CD4-positive, alpha-beta T cell treated with Interferon gamma for 1 hour (primary cell): ENCODE results near the gene ARL8A.
"Not testable (repeated sequence)": the region's sequence is repeated elsewhere in the genome, so short reads cannot be mapped to it uniquely, and the experiment has no call there.

Source experiments
- DNase-seq: peaks from one replicate; pipeline ENCODE4 v3.0.0-alpha.2; 2020

ARL8A gene

DNA sequence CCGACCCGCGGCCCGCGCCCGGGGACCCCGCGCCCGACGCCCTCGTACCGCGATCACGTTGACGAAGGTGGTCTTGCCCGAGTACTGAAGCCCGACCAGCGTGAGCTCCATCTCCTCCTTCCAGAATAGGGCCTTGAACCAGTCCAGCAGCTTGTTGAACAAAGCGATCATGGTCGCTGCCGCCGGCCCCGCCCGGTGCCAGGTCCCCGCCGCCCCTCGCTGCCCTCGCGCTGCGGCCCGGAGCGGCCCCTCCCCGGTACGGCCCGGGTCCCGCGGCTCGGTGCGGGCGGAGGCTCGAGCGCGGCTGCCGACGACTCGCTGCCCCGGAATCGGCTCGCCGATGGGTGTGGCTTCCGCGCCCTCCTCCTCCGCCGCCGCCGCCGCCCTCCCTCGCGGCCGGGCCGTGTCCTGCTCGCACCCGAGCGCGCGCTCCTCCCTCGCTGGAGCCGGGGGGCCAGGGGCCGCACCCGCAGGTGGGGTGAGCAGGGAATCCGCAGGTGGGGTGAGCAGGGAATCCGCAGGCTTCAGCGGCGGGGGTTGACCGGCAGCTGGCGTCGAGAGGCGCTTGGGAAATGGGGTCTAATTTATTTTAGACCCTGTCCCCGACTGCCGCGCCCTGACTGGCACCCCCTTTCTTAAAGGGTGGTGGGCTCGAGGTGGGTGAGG lies at the start of gene ARL8A:
Gene ARL8A (minus strand): TSS at position 336 of the 666 bp plus-strand sequence. CDS start 165 bp downstream, at position 171.
- DNase-seq: peak; percentile 67

DNA sequence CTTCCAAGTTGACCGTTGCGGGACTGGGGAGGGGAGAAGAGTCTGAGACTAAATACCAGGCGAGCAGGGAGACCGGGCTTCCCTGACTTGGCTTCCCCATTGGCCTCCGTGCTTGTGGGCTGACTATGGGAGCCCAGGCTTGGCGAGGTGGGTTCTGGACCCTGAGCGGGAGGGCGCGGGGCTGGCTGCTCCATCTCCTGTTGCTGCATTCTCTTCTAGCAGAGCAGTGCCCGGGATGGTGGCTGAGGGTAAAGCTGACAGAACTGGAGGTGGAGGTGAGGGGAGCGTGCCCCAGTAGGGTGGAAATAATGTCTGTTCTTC lies 49.8 kb upstream of the ARL8A start:
- no peak for DNase-seq

GRCh38 chr1:202193614-202194327 lies 49.2 kb upstream of the ARL8A start, which contains the start of gene LGR6:
TSS of gene LGR6 (plus strand) at chr1:202193799. CDS start at chr1:202193990, 191 bp downstream.
- DNase-seq: no peak

DNA sequence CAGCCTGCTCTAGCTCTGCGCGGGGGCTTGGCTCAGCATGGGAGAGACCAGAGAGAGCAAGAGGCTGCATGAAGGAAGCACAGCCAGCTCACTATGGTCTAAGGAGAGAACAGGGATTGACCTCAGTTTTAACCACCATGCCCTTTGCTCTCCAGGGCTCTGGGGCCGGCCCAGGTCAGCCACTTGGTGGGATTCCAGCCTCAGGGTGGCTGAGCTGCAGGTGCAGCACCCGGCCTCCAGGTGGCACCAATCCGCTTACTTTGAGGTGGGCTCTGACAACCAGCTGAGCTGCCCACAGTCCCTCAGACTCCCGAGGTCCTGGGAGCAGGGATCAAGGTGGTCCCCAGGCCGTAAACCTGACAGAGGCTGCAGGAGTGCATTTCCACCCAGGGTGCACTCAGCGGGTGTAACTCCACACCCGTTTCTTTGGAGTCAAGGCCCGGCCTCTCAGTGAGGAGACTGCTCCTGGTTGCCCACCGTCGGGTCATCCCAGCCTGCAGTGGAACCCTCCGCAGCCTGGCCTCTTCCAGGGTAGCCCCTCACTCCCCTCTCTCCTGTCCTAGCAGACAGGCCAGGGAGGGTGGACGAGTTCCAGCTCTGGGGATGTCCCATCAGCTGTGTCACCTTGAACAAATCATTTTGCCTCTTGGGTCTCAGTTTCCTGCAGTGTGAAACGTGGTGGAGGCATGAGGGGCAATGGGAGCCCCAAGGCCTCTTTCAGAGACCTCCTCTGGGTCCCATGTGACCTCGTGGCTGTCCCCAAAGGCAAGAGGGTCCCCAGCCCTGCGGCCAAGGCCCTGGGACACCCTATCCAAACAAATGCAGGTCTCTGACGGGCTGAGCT lies 48.5 kb upstream of the ARL8A start:
- peak; percentile 49 for DNase-seq

DNA sequence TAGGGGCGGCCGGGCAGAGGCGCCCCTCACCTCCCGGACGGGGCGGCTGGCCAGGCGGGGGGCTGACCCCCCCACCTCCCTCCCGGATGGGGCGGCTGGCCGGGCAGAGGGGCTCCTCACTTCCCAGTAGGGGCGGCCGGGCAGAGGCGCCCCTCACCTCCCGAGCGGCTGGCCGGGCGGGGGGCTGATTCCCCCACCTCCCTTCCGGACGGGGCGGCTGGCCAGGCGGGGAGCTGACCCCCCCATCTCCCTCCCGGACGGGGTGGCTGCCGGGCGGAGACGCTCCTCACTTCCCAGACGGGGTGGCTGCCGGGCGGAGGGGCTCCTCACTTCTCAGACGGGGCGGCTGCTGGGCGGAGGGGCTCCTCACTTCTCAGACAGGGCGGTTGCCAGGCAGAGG lies 46.9 kb upstream of the ARL8A start:
- DNase-seq: not testable (repeated sequence)

- no peak for DNase-seq
These were observed 45.6 kb upstream of the ARL8A start for GRCh38 chr1:202189918-202190715.

DNA sequence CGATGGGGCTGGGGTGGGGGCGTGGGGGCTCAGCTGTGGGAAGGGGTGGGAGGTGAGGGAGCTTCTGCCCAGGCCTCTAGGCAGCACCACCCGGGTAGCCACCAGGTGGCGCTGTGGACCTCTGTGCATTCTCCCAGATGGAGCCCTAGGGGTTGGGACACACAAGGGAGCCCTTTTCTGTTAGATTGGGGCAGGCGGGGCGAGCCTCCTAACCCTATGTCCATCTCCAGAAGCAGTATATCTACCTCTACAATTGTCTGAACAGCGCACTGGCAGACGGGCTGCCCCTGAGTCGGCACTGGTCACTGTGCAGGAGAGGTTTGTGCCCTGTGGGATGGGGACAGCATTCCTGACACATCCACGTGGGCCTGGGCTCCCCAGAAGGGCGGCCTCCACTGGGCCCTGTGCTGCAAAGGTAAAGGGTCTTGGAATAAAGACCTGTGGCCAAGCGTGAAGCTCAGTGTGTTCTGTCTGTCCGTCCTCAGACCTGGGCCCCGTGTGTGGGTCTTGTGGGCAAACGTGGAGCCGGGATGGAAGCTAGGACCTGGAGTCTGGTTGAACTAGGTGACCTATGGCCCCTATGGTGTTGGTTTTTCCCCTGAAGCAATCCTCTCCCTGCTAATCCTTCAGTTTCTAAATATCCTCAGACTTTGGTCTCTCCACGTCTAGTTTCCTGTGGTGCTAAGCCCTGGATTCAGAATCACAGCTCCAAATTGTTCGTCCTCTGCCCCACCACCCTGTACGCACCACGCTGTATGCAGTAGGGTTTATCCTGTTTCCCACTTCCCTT lies 44.7 kb upstream of the ARL8A start:
- peak; percentile 63 for DNase-seq

GRCh38 chr1:202187697-202188407 lies 43.3 kb upstream of the ARL8A start:
- no peak for DNase-seq

DNA sequence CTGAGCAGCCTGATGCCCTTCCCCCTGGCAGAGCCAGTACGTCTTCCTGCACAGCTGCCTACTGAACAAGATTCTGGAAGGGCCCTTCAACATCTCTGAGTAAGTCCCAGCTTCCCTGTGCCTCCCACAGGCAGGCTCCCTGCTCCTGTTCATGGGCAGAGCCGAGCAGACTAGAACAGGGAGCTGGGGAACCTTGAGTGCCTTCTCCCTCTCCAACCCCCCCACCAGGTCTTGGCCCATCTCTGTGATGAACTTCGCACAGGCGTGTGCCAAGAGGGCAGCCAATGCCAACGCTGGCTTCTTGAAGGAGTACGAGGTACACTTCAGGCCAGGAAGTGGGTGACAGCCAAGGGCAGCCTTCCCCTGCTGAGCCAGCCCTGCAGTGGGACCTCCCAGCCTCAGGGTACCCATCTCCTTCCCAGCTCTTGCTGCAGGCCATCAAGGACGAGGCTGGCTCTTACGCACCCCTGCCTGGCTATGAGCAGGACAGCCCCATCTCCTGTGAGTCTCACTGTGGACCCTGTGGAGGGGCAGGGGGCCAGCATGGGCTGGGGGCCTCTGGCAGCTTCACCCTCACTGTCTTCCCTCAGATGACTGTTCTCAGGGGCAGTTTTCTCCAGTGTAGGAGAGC lies 42.6 kb upstream of the ARL8A start:
- no peak for DNase-seq

DNA sequence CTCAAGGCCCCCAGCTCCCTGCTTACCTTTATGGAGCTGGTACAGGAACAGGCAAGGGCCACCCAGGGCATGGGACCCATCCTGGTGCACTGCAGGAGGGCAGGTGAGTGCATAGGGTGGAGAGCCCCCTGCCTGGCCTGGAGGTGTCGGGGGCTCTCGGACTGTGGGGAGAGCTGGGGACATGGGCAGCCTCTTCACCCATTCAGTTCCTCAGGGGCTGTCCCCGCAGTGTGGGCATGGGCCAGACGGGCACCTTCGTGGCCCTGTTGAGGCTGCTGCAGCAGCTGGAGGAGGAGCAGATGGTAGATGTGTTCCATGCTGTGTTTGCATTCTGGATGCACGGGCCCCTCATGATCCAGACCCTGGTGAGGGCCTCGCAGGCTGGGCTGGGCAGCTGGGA lies 41.8 kb upstream of the ARL8A start:
- DNase-seq: no peak

GRCh38 chr1:202184750-202185460 lies 40.4 kb upstream of the ARL8A start:
- peak; percentile 62 for DNase-seq

- DNase-seq: no peak
These were observed 37.7 kb upstream of the ARL8A start for GRCh38 chr1:202182040-202182877.

DNA sequence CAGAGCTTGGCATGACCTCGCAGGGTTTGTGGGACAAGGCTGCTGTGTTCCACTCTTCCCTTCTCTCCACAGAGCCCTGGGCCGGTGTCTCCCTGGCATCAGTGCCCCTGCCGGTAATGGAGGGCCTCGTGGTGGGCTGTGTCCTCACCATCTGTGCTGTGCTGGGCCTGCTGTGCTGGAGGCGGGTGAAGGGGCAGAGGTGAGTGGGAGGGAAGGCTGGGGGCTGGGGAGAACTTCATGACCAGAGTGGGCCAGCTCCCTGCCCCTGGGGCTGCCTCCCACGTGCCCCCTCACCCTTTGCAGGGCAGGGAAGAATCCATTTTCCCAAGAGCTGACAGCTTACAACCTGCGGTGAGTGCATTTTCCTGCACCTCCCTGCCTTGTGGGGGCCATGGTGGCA lies 37.0 kb upstream of the ARL8A start:
- no peak for DNase-seq

DNA sequence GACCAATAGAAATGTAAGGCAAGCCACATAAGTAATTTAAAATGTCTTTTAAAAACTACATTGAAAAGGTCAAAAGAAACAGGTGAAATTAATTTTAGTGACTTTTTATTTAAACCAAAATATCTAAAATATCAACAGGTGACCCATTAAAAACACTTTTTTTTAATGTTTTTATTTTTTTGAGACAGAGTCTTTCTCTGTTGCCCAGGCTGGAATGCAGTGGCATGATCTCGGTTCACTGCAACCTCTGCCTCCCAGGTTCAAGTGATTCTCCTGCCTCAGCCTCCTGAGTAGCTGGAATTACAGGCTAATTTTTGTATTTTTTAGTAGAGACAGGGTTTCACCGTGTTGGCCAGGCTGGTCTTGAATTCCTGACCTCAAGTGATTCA lies 36.2 kb upstream of the ARL8A start:
- DNase-seq: not testable (repeated sequence)

DNA sequence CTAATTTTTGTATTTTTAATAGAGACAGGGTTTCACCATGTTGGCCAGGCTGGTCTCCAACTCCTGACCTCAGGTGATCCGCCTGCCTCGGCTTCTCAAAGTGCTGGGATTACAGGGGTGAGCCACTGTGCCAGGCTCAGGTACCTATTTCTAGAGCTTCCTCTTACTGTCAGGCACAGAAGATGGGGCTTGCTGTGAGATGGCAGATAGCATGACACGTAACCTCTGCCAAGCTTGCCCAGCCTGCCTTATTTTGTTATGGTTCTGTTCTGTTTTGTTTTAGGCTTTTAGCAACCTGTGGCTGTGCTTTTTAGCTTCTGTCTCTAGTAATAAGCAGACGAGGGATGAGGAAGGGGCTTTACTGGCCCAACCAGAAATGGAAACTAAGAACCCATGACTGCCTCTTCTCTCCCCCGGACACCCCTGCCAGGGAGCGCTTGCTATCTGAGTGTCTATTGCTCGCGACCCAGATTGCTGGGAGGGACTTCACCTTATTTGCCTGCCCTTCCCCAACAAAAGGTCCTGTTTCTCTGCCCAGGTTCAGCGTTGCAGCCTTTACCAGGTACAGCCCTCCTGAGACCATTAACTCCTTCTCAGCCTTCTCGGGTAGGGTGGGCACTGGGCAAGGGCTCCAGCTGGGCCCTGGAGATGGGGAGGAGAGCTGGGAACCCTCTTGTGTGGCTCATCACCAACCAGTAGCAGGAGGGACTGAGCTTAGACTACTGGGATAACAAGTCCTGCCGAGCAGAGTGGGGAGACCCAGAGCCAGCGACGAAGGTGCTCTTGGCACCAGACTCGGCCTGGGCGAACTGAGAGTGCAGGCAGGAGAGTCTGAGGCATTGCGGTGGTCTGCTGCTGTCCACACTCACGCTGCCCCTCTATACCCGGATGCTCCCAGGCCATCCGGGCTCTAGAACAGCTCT lies 35.6 kb upstream of the ARL8A start:
- no peak for DNase-seq

GRCh38 chr1:202176949-202177927 lies 32.7 kb upstream of the ARL8A start:
- no peak for DNase-seq

- DNase-seq: no peak
These were observed 29.5 kb upstream of the ARL8A start for GRCh38 chr1:202173993-202174392.
